GM18858 (cell line): Measurements from ENCODE around the gene PNMA8B.
"Not testable (repeated sequence)": the region's sequence is repeated elsewhere in the genome, so short reads cannot be mapped to it uniquely, and the experiment has no call there.

Experiments used
- ATAC-seq: cut with Tn5 transposase; IDR thresholded peaks from one replicate; pipeline ENCODE4 v1.9.1; 2021; ENCODE audit not compliant: unreplicated experiment

Gene PNMA8B, protein sequence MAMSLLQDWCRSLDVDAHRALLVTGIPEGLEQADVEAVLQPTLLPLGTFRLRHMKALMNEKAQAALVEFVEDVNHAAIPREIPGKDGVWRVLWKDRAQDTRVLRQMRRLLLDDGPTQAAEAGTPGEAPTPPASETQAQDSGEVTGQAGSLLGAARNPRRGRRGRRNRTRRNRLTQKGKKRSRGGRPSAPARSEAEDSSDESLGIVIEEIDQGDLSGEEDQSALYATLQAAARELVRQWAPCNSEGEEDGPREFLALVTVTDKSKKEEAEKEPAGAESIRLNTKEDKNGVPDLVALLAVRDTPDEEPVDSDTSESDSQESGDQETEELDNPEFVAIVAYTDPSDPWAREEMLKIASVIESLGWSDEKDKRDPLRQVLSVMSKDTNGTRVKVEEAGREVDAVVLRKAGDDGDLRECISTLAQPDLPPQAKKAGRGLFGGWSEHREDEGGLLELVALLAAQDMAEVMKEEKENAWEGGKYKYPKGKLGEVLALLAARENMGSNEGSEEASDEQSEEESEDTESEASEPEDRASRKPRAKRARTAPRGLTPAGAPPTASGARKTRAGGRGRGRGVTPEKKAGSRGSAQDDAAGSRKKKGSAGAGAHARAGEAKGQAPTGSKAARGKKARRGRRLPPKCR

DNA sequence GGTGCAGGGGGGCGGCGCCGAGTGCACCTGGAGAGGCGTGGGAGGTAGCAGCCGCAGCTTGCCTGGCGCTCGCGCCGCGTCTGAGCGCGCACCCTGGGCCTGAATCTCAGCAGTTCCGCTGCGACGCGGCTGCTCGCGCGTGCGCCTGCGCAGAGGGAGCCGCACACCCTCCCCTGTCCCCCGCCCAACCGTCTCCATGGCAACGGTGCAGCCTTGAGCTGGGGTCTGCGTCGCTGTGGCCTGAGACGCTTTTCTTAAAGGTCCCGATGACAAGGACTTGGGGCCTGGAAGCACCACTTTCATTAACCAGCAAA is at the start of gene PNMA8B:
PNMA8B (minus strand) TSS at position 82 of the 314 bp plus-strand sequence. CDS start 402 bp downstream, outside the sequence.
- ATAC-seq, result no peak

DNA sequence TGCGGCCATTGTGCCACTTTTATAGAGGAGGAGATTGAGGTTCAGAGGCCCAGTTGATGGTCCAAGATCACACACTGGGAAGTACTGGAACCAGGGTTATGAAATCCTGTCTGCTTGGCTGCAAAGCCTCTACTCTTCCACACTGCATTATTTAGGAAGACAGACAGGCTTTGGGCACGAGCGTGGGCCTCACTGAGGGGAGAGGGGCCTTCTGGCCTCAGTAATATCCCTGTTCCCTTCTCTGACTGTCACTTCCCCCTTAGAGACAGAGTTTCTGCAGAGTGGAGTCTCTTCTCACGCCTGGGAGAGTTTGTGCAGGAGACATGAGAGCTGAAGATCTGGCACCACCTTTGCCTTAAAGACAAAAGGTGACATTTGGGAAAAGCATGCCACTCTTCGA is 49.0 kb upstream of the PNMA8B start:
- ATAC-seq, result no peak

GRCh38 chr19:46542428-46543230 is 47.0 kb upstream of the PNMA8B start:
- no peak for ATAC-seq

DNA sequence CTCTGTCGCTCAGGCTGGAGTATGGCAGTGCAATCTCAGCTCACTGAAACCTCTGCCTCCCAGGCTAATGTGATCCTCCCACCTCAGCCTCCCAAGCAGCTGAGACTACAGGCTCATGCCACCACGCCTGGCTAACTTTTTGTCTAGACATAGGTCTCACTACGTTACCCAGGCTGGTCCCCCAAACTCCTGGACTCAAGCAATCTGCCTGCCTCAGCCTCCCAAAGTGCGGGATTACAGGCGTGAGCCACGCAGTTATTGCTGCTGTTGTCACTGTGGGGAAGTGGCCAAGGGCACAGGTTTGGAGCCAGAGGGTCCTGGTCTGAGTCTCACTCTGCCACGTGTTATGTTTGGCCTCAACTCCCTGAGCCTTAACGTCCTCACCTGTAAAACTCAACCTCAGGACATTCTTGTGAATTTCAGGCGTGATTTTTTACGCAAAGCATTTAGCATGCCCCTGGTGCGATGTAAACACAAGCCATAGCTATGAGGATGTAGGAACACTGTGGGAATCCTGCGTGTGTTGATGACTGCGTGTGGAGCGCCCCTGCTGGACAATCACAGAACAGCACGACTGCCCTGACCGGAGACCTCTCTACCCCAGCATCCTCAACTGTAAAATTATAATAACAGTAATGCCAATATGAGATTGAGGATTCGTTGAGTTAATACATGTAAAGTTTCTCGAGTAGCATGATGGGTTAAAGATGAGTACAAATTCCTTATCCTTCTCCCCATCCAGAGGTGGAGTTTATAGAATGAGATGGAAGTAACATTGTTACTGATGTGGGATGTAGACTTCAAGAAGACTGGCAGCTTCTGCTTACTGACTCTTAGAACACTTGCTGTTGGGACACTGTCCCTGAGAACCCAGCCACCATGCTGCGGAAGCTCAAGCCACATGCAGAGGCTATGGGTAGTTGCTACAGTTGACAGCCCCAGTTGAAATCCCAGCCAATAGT is 41.8 kb upstream of the PNMA8B start:
- ATAC-seq, result no peak

DNA sequence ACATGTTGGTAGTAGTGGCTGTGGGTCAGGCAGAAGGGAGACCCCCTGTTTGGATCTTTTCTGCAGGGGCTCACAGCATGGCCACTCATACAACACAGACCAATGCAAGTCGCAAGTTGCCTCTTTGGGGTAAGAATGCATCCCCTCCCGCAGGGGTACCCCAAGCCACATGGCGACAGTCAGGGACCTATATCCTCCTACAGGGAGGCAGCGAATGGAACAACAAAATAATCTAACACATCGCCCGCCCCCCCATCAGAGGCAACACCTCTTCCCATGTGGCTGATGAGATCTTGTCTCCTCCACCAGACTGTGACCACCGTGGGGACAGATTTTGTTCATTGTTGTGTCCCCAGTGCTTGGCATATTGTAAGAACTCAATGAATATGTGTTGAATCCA is 40.7 kb upstream of the PNMA8B start:
- ATAC-seq, result no peak

- ATAC-seq, result no peak
Measured at GRCh38 chr19:46533621-46534081, 38.0 kb upstream of the PNMA8B start.

DNA sequence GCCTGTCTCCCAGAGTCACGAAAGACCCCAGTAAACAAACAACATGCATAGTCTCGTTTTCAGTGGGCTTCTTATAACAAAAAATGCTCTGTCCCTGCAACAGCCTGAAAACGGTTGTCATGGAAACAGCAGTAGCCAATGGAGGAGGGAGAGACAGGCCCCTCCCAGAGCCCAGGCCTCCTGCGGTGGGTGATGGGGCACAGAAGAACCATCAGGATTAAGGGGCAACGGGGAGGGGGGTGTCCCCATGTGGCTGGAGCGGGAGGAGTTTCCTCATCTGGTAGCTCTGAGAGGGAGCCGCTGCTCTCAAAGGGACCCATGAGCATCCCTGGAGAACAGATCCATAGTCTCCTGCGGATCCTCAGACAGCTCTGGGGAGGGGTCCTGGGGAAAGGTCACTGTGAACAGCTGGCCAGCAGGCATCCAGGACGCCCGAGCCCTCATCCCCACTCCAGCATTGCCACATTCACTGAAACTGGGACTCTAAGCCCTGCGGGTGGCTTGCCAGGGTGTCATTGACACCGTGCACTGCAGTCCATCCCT is 37.5 kb upstream of the PNMA8B start:
- ATAC-seq, result no peak

- no peak for ATAC-seq
Measured at GRCh38 chr19:46530636-46531035, 35.0 kb upstream of the PNMA8B start.

DNA sequence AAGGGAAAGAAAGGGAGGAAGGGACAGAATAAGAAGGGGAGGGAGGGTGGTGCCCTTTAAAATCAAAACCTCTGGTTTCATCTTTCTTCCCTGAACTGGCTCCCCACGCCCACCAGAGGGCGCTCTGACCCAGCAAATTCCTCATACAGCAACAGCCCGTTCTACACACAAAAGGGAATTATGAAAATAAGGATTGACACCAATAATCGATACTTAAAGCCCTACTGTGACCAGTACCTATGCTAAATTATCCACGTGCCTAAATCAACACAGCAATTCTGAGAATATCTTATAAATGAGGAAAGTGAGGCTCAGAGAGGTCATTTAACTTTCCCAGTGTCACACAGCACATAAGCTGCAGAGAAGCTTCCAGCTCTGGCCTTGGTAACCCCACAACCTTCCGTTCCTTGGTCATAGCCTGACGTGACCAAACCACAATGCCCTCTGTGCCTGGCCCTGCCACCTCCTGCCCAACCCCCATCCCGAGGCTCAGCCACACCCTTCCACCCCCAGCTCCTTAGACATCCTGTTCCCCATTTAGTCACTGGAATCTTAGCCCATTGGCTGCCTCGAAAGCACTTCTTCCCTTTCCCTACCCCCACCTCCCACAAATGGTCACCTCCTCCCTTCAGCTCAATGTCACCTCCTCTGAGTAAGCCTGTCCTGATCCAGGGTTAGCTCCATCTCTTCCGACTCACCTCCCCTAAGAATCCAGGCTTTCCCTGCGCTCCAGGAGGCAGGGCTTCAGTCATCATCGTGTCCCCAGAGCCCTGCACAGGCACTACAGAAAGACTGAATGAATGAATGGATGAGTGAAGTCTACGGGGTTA is 34.2 kb upstream of the PNMA8B start:
- ATAC-seq, result no peak

- no peak for ATAC-seq
Measured at GRCh38 chr19:46528601-46529590, 33.2 kb upstream of the PNMA8B start.

- ATAC-seq, result not testable (repeated sequence)
Measured at GRCh38 chr19:46526801-46527200, 31.1 kb upstream of the PNMA8B start.

- no peak for ATAC-seq
Measured at GRCh38 chr19:46524308-46524707, 28.6 kb upstream of the PNMA8B start.

- not testable (repeated sequence) for ATAC-seq
Measured at GRCh38 chr19:46522988-46523387, 27.3 kb upstream of the PNMA8B start.

- ATAC-seq, result no peak
Measured at GRCh38 chr19:46521241-46521868, 25.7 kb upstream of the PNMA8B start.

GRCh38 chr19:46520616-46521015 is 24.9 kb upstream of the PNMA8B start:
- ATAC-seq, result no peak

DNA sequence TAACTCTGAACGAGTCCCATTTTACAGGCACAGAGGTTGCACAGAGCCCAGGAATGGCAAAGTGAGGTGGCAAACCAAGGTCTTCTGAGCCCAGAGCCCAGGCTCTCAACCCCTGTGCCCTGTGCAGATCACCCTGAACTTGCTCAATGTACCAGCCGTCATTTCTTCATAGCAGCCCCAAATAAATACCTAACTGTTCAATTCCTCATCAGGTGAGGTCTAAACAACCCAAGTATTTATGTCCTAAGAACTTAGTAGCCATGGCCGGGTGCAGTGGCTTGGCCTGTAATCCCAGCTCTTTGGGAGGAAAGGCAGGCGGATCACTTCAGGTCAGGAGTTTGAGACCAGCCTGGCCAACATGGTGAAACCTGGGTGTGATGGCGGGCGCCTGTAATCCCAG is 21.8 kb upstream of the PNMA8B start:
- ATAC-seq, result no peak

DNA sequence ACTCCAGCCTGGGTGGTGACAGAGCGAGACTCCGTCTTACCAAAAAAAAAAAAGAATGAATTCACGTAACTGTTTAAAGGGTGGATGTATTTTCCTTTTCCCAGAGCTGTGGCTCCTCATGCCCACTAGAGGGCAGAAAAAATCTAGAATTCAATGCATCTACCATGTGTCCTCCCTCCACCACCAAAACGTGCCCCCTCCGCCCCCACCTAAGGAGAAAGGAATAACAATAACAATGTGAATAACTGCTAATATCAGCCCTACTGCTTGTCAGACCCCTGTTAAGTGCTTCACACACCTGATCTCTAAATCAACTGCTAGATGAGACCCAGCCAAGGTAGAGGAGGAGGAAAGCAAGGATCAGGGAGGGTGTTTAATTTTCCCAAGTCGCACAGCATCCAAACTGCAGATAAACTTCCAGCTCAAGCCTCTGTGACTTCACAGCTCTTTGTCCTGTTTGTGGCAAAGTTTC is 20.2 kb upstream of the PNMA8B start:
- ATAC-seq, result no peak

DNA sequence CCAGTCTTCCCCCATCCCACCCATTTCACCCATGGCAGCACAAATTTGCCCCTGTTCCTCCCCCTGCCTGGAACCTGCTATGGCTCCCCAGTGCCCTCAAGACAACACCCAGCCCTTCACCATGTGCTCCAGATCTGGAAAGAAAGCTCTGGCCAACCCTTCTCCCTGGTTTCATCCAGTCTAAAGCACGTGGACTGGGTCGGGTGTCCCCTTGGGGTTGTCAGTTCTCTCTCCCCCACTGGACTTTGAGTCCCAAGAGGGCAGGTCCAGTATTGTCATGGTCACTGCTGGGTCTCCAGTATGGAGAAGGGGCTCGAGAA is 19.6 kb upstream of the PNMA8B start:
- ATAC-seq, result no peak
